Liver (tissue), 3 donors: Measurements from ENCODE around the gene RASGRF2.

Experiments
- CTCF ChIP-seq: fragments of 150-350 bp; IDR thresholded peaks from 2 replicates; pipeline ENCODE4 v1.5.1; 2017; ENCODE audit warnings: improper control_type of control experiment, low read depth, low read length; ENCODE audit not compliant: missing input control
- FOXA1 ChIP-seq: IDR thresholded peaks from 2 replicates; pipeline ENCODE4 v1.6.1; 2016; ENCODE audit warnings: antibody characterized with exemption
- JUND ChIP-seq, 2 donors: IDR thresholded peaks; 2 replicates each; pipeline ENCODE4 v1.6.1; 2016; ENCODE audit warnings: antibody characterized with exemption in 2 of 2
- MAX ChIP-seq: IDR thresholded peaks from 2 replicates; pipeline ENCODE4 v1.6.1; 2016; ENCODE audit warnings: antibody characterized with exemption
- RAD21 ChIP-seq, 2 donors: IDR thresholded peaks; 2 replicates each; pipeline ENCODE4 v1.6.1; 2016; ENCODE audit warnings: antibody characterized with exemption in 2 of 2, mild to moderate bottlenecking in 2 of 2
- SP1 ChIP-seq: IDR thresholded peaks from 2 replicates; pipeline ENCODE4 v1.6.1; 2018; ENCODE audit warnings: antibody characterized with exemption, mild to moderate bottlenecking
- donor health status: healthy.
- donor health status: healthy.

- no peak for TF ChIP-seq JUND (IDR thresholded peaks at IDR 0.05)
- no peak for TF ChIP-seq CTCF
- no peak for TF ChIP-seq FOXA1
- TF ChIP-seq MAX = no peak
- TF ChIP-seq RAD21 (IDR thresholded peaks at IDR 0.05) = no peak
- no peak for TF ChIP-seq SP1
Observed at GRCh38 chr5:81006231-81006630, 46.1 kb downstream of the RASGRF2 start.
